ACHN (cell line): ENCODE data around the gene SARM1.
"Not testable (repeated sequence)": the region's sequence is repeated elsewhere in the genome, so short reads cannot be mapped to it uniquely, and the experiment has no call there.

ENCODE experiments used
- DNase-seq: peaks from one replicate; pipeline ENCODE4 v3.0.0-alpha.2; 2015
- in situ Hi-C: cut with HindIII; loops from 2 replicates; pipeline ENCODE4 v1.10.0; 2017; ENCODE audit warnings: low sequenced_read_pairs, low pct_ligation_motif_present, low pct_unique_long_range_greater_than_20kb

SARM1 gene

DNA sequence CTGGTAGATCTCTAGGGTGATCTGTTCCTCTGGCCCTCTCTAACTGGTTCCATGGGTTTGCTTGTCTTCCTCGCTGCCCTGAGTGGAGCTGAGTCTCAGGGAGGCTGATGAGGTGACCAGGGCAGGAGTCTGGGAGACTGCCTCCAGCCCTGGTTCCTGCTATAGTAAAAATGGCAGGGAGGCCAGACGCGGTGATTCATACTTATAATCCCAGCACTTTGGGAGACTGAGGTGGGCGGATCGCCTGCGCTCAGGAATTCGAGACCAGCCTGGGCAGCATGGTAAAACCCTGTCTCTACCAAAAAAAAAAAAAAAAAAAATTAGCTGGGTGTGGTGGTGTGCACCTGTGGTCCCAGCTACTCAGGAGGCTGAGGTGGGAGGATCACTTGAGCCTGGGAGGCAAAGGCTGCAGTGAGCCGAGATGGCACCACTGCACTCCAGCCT lies 32.7 kb upstream of the SARM1 start:
- in situ Hi-C loops, DNase-seq: not testable (repeated sequence)

DNA sequence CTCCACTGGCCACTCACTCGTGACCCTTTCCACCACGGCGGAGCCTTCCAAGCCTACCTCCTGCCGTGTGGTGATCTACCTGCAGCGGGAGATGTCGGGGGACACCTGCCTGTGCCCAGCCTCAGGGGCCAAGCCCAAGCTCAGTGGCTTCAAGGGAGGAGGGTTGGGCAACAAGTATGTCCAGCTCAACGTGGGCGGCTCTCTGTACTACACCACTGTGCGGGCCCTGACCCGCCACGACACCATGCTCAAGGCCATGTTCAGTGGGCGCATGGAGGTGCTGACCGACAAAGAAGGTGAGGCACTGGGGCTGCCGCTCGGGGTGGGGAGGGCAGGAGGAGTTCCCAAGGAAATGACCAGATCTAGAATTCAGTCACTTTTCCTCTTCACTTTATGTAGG lies 32.1 kb upstream of the SARM1 start:
- in situ Hi-C loops = no loop called here
- no peak for DNase-seq

DNA sequence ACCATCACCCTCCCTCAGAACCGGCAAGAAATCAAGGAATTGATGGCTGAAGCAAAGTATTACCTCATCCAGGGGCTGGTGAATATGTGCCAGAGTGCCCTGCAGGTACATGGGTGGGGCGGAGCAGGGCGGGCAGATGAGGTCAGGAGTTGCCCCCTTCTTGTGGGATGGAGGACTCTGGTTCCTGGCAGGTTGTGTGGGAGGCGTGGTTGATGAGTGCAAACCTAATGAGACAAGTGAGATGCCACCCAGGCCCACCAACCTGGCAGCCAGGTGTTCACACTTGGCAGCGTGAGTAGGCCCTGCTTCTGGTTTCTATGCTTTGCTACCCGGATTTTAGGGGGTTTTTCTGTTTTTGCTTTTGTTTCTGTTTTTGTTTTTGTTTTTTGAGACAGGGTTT lies 31.1 kb upstream of the SARM1 start:
- in situ Hi-C loops = no loop called here

GRCh38 chr17:28341516-28341915 lies 30.0 kb upstream of the SARM1 start:
- in situ Hi-C loops = no loop called here
- no peak for DNase-seq

More for the DNA sequence above, 31.1 kb upstream of the SARM1 start:
- no peak for DNase-seq

GRCh38 chr17:28342313-28342712 lies 29.2 kb upstream of the SARM1 start:
- in situ Hi-C loops = no loop called here
- DNase-seq = no peak

DNA sequence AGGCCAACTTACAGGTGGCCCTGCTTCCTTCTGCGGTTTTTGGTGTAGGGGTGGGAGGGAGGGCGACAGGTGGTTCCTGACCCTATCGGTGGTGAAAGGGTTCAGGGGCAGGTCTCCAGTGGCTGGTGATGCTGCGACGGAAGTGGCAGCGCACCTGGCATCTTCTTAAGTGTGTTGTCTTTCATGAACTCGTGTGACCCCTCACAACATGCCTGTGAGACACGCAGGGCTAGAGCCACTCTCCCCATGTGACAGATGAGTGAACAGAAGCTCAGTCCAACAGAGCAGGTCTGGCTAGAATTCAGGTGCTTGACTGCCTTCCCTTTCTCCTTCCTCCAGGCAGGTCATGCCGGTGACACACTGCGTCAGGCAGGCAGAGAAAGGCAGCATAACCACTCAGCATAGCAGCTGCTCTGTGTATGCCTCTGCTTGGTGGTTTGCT lies 28.0 kb upstream of the SARM1 start:
- no peak for DNase-seq
- in situ Hi-C loops = no loop called here

DNA sequence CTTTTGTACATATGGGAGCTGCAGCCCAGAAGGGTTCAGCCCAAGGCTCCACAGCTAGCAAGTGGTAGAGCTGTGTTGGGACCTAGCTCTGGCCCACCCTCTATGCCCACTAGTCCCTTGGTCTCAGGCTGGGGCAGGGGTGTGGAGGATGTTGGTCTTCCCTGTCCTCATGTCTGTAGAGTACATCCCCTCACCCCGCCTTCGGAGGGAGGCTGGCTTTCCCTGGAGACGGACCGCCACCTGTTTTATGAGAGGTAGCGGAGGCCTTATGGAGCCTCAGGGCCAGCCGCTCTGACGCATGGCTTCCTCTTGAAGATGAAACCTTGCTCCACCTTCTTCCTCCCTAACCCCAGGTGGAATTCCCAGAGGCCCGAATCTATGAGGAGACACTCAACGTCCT lies 27.5 kb upstream of the SARM1 start:
- in situ Hi-C loops = no loop called here
- DNase-seq = no peak

DNA sequence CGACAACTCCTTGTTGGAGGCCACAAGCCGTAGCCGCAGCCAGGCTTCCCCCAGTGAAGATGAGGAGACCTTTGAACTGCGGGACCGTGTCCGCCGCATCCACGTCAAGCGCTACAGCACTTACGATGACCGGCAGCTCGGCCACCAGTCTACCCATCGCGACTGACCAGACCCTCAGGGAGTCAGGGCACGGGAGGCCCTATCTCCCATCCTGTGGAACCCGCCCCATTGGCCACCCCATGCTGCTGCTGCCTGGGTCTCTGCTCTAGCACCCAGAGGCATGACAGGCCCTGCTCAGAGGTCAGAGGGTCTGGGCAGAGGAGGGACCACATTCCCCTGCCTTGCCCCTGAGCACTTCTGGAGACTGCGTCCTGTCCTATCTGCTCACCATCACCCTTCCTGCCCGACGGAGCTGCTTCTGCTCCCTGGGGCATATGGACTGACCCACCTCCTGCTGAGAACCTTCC lies 27.0 kb upstream of the SARM1 start:
- in situ Hi-C loops = no loop called here
- DNase-seq = no peak

DNA sequence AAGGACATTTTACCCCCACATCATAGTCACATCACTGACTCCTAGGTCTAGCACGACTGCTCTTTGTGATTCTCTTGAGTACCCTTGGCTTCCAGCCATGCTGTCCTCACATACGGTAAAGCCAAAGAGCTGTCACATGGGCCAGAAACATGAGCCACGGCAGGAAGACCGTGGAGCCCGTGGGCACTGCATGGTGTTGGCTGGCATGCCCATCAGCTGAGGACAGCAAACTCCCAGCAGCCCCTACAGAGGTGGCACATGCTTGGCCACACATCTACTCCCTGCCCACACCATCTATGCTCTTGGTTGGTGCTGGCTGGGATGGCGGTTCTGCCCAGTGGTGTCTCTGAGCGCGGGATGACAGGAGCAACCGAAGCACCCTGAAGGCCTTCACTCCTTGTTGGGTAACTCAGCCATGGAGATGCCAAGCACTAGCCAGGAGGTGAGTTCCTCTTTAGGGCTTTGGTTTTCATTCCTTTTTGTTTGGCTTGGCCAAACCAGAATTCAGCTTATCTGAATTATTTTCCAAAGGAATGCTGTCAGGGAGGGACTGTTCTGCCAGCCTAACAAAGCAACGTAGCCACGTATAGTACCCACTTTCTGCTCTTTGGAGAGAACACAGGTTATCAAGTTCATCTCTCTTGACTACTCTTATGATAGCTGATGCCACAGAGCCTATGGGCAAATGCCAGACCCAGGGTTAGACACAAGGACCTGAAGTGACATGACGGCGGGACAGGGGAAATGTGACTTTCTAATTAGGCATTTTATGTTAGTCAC lies 25.9 kb upstream of the SARM1 start:
- DNase-seq = peak; percentile 13
- in situ Hi-C loops = no loop called here

- DNase-seq = no peak
- in situ Hi-C loops = no loop called here
These were observed 25.3 kb upstream of the SARM1 start for GRCh38 chr17:28346199-28346580.

GRCh38 chr17:28346746-28347246 lies 24.7 kb upstream of the SARM1 start:
- DNase-seq = no peak
- in situ Hi-C loops = no loop called here

- in situ Hi-C loops = no loop called here
These were observed 24.1 kb upstream of the SARM1 start for GRCh38 chr17:28347261-28347891.

GRCh38 chr17:28348979-28349378 lies 22.5 kb upstream of the SARM1 start:
- in situ Hi-C loops = no loop called here

More at GRCh38 chr17:28347261-28347891, 24.1 kb upstream of the SARM1 start:
- DNase-seq = peak; percentile 98

GRCh38 chr17:28350271-28350670 lies 21.2 kb upstream of the SARM1 start:
- DNase-seq = no peak
- in situ Hi-C loops = no loop called here

More at GRCh38 chr17:28348979-28349378, 22.5 kb upstream of the SARM1 start:
- no peak for DNase-seq

DNA sequence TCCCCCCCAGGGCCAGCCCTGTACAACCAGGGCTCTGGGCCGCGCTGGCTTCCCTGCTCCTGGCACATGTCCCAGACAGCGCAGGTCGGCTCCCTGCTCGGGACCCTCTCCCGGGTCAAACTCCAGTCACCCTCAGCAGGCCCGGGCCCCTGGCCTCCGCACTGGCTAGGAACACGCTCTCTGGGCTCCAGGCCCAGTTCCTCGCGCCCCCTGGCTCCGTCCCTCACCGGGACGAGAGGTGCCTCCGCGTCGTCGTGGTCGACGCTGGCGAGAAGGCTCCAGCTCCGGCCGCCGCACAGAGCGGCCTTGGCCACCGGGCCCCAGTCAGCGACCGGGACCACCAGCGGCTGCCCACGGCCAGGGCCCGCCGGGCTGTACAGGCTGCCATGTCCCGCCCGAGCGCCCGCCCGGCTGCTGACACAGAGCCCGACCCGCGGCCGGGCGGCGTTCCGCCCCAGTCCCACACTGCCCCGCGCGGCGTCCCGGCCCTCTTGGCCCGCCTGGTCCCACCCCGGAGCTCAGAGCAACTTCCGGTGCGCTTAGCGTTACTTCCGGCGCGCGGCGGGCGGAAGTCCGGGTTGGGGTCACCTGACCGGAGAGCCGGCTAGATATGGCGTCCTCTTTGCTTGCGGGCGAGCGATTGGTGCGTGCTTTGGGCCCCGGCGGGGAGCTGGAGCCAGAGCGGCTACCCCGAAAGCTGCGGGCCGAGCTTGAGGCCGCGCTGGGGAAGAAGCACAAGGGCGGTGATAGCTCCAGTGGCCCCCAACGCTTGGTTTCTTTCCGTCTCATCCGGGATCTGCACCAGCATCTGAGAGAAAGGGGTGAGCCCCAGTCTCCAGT lies 14.2 kb upstream of the SARM1 start, which contains the start of gene POLDIP2:
POLDIP2 (minus strand) TSS at position 467 of the 840 bp plus-strand sequence; CDS start at position 388, 79 bp downstream.
- in situ Hi-C loops = no loop called here
- peak; percentile 96 for DNase-seq

GRCh38 chr17:28357901-28358197 lies 13.6 kb upstream of the SARM1 start:
- in situ Hi-C loops = no loop called here
- DNase-seq = peak; percentile 18

DNA sequence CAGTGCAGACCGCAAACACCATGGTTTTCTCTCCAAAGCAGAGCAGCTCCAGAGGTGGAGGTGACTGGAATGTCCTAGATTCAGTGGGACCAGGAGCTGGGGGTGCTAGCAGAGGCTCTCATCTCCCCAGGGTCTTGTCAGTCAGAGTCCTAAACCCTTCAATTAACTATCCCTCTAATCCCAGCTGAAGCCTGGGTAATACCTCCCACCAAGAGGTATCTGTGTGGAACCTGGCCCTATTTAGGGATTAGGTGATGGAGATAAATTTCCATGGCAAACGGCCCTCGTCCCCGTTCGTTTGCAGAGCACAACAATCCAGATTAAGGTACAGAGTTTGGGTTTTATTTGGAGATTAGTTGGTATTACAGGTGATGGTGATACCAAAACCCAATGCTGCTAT lies 8.3 kb upstream of the SARM1 start:
- in situ Hi-C loops = no loop called here

GRCh38 chr17:28363776-28364650 lies 7.5 kb upstream of the SARM1 start:
- in situ Hi-C loops = no loop called here
- DNase-seq = no peak

More for the DNA sequence above, 8.3 kb upstream of the SARM1 start:
- DNase-seq = no peak
